GM21717 (cell line): Measurements from ENCODE around the gene DHX16.
"Not testable (repeated sequence)": the region's sequence is repeated elsewhere in the genome, so short reads cannot be mapped to it uniquely, and the experiment has no call there.

Experiments used
- ATAC-seq: cut with Tn5 transposase; IDR thresholded peaks from one replicate; pipeline ENCODE4 v1.9.1; 2021; ENCODE audit warnings: mild to moderate bottlenecking, moderate library complexity; ENCODE audit not compliant: unreplicated experiment

The DHX16 gene

GRCh38 chr6:30672445-30673253, at the start of gene DHX16:
Gene DHX16, minus strand, starts transcription at chr6:30673006. Its CDS starts 165 bp downstream, at chr6:30672841.
- peak; percentile 47 for ATAC-seq

DNA sequence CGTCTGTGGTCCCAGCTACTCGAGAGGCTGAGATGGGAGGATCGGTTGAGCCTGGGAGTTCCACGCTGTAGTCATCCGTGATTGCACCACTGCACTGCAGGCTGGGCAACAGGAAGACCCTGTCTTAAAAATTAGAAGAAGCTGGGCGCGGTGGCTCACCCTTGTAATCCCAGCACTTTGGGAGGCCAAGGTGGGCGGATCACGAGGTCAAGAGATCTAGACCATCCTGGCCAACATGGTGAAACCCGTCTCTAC, 49.1 kb upstream of the DHX16 start:
- not testable (repeated sequence) for ATAC-seq

- no peak for ATAC-seq
These were observed 48.6 kb upstream of the DHX16 start for GRCh38 chr6:30721198-30722024.

DNA sequence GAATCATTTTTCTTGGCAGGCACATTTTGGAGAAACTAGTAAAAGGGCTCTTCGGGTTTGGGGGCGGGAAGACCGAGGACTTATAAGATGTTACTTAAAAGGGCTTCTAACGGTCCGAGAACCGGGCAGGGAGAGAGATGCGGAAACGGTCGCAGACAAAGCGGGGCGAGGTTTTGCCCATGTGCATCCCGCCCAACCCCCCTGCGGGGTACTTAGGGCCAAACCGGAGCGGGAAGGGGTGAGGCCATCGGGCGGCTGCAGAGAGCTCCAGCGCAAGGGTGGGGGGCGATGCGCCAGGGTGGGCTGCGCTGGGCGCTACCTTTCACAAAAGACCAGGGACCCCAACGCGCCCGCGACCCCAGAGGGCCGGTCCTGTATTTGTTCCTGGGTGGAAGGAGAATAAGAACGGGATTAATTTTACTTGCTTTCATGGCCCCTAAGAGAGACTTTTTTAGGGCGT, 48.0 kb upstream of the DHX16 start:
- no peak for ATAC-seq

- peak; percentile 34 for ATAC-seq
These were observed 47.3 kb upstream of the DHX16 start, which contains the start of gene TUBB for GRCh38 chr6:30719791-30720737. Gene TUBB, plus strand, starts transcription at chr6:30720352. Its CDS starts 155 bp downstream, at chr6:30720507.

GRCh38 chr6:30719356-30719755, 46.5 kb upstream of the DHX16 start:
- ATAC-seq: no peak

GRCh38 chr6:30717845-30718720, 45.3 kb upstream of the DHX16 start:
- ATAC-seq: not testable (repeated sequence)

DNA sequence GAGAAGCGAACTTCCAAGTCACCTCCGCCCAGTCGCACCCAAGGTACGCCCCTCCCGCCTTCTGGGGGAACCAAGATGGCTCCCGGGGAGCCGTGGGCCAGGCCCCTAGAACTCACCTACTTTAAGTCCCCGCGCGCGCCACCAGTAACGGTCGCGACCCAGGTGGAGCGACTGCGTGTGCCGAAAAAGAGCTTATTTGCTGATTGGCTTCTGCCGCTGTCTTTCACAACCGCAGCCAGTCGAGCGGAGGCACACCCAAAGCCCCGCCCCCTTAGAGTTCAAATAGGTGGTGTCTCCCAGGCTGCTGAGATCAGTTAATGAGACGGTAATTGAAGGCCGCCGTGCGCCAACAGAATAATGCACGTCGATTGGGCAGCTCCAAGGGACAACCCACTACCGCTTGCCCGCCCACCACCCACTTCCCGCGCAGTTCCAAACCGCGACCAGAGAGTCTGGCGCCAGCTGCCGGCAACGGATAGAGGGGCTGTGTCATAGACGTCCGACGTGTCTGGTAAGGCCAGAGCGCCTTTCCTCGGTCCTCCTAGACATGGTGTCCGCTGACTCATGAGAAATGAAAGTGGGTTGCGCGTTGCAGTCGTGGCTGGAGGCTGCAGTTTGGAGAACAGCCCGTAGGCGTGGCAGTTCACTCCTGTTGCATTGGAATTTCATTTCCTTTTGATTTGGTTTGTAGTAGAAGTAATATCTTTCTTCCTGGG, 44.5 kb upstream of the DHX16 start, which contains the start of gene MDC1:
TSS of gene MDC1 (minus strand) at position 153 of the 716 bp plus-strand sequence. CDS start 2,106 bp downstream, outside the sequence.
- peak; percentile 57 for ATAC-seq

DNA sequence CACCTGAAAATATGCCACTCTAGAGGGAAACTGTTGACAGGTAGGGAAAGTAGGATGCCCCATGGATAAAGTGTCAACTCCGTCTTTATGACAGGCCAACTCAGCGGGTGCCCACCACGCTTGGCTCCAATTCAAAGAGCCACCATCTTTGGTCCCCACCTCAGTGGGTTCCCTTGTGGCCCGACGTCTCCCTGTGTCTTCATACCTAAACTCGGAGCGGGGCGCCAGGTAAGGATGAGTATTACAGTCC, 44.0 kb upstream of the DHX16 start:
- ATAC-seq: no peak

DNA sequence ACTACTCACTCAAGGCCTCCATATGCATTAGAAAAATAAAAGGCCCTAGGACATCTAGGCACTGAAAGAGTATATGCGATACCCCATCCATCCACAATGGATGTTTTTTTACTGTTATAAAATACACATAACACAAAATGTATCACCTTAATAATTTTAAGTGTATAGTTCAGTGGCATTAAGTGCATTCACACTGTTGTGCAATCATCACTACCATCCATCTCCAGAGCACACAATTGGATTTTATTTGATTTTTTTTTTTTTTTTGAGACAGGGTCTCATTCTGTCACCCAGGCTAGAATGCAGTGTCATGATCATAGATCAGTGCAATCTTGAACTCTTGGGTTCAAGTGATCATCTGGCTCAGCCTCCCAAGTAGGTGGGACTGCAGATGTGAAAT, 41.5 kb upstream of the DHX16 start:
- no peak for ATAC-seq

DNA sequence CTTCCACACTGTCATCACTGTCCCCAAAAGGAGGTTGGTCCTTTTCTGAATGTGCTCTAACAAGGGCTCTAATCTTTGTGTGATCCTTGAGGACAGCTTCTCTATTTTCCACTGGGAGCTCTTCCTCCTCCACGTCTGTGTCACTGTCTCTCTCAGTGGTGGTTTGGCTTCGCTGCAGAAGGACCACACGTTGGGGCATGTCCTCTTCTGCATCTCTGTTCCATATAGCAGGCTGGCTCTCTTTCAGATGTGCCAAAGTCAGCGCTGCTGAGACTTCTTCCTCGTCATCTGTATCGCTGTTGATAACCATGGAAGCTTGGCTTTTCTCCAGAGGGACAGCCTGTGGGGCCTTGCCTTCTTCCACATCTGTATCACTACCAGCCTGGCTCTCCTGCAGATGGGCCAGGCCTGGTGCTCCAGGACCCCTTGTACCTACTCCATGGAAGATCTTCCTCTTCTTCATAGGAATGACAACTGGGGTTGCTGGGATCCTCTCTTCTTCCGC, 39.7 kb upstream of the DHX16 start:
- ATAC-seq: no peak

GRCh38 chr6:30711758-30712380, 39.1 kb upstream of the DHX16 start:
- no peak for ATAC-seq

DNA sequence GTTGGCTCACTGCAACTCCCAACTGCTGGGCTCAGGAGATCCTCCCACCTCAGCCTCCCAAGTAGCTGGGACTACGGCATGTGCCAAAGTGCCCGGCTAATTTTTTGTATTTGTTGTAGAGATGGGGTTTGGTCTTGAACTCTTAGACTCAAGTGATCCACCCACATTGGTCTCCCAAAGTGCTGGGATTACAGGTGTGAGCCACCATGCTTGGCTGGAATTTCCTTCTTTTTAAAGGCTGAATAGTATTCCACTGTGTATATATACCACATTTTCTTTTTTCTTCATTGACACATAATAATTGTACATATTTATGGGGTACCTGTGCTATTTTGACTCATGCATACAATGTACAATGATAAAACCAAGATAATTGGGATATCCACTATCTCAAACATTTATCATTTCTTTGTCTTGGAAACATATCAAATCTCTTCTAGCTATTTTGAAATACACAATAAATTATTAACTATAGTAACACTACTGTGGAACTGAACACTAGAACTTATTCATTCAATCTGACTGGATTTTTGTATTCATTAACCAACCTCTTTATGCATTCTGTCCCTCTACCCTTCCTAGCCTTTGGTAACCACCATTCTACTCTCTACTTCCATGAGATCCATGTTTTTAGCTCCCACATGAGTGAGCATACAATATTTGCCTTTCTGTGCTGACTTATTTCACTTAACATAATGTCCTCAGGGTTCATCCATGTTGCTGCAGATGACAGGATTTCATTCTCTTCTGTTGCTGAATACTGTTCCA, 36.5 kb upstream of the DHX16 start:
- no peak for ATAC-seq

- no peak for ATAC-seq
These were observed 34.6 kb upstream of the DHX16 start for GRCh38 chr6:30707281-30707850.

DNA sequence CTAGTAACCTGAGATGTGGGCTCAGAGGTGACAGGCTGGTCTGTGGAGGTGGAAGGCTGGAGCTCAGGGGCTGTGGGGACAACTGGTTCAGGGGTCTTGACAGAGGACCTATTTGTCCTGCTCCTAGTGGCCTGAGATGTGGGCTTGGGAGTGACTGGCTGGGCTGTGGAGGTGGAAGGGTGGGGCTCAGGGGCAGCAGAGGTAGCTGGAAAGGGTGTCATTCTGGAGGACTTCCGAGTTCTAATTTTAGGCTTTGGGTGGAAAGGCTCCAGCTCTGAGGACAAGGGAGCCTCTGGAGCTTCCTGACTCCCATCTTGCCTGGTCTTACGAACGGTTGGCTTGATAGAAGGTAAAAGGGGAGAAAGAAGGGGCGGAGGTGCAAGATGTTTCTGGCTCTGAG, 32.8 kb upstream of the DHX16 start:
- no peak for ATAC-seq

DNA sequence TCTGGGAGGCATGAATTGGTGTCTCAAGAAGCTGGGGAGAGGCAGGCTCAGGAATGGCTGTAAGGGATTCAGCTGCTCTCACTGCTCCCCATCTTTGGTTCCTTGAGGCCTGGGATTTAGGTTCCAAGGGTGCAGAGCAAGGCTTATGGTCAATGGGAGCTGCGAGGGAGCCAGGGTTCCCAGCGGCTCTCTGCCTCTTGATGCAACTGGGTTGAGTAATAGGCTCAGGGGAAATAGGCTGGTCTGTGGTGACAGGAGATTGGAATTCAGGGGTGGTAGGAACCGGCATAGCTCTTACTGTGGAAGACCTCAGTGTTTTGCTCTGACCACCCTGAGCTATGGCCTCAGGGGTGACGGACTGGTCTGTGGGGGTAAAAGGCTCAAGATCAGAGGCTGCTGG, 31.0 kb upstream of the DHX16 start:
- no peak for ATAC-seq

DNA sequence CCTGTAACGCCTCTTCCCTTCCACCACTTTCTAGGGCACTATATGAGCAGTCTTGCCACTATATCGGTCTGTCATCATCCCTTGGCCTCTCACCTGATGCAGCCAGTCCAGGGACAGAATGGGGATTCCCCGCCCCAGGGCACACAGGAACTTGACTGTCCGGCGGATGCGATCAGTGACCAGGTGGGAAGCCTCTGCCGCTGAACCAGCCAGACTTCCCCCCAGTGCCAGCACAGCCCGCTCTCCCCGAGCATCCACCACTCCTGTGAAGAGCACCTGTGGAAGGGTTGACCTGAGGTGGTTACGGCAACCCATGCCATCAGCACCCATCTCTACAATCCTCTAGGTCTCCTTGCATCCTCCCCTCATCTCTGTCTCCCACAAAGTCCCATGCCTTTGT, 30.2 kb upstream of the DHX16 start:
- no peak for ATAC-seq

DNA sequence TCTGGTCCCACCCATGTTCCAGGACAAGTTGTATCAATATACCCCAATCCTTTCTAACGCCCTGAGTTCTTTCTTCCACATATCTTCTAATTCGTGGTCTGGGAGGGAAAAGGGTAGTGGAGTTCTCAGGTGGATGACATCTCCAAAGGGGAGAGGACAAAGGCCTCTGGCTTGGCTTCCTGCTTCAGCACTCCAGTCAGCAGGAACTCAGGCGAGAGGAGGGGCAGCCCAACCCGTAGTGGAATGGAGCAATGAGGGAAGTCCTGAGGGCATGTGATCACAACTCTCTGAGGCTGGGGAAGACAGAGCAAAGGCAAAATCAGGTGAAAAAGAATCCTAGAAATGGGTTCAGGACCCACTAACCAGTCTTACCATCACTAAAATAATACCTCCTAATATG, 27.5 kb upstream of the DHX16 start:
- ATAC-seq: no peak
